GM13977 (cell line): ENCODE data around the gene FGGY.

Experiments
- DNase-seq: peaks from one replicate; pipeline ENCODE4 v3.0.0; 2012; ENCODE audit warnings: low spot score
- CTCF ChIP-seq: IDR thresholded peaks from 2 replicates; pipeline ENCODE4 v1.5.1; 2012; ENCODE audit warnings: mild to moderate bottlenecking, control low read depth; ENCODE audit not compliant: insufficient read depth; ENCODE audit errors: extremely low read depth, missing control alignments
- in situ Hi-C: fragments of 300-500 bp; cut with MboI; formaldehyde crosslinking; loops from one replicate; pipeline ENCODE4 v1.12.0; 2022; ENCODE audit warnings: low sequenced_read_pairs, low pct_unique_long_range_greater_than_20kb, mixed read lengths, inconsistent platforms; ENCODE audit not compliant: unreplicated experiment

FGGY gene

GRCh38 chr1:59383963-59384362 lies 87.1 kb downstream of the FGGY start:
- no peak for DNase-seq
- in situ Hi-C loops: no loop called here
- TF ChIP-seq CTCF: no peak

GRCh38 chr1:59384443-59384842 lies 87.5 kb downstream of the FGGY start:
- in situ Hi-C loops: no loop called here
- no peak for DNase-seq
- TF ChIP-seq CTCF: no peak

- in situ Hi-C loops: no loop called here
- no peak for DNase-seq
- no peak for TF ChIP-seq CTCF
These were observed 91.3 kb downstream of the FGGY start for GRCh38 chr1:59388191-59388590.

GRCh38 chr1:59389847-59390246 lies 93.0 kb downstream of the FGGY start:
- no peak for DNase-seq
- no peak for TF ChIP-seq CTCF
- in situ Hi-C loops: no loop called here

- DNase-seq: no peak
- TF ChIP-seq CTCF: no peak
- in situ Hi-C loops: no loop called here
These were observed 93.4 kb downstream of the FGGY start for GRCh38 chr1:59390307-59390706.

GRCh38 chr1:59391212-59392179 lies 94.6 kb downstream of the FGGY start:
- in situ Hi-C loops: no loop called here
- no peak for TF ChIP-seq CTCF

More at GRCh38 chr1:59391212-59392179, 94.6 kb downstream of the FGGY start:
- no peak for DNase-seq
